Upper lobe of left lung (tissue), 6 donors: ENCODE results near the gene MOXD1. TPM values are rescaled to one million over a fixed set of nuclear protein-coding genes. Genes with fewer than 3 reads are reported as not detected.
"Not testable (repeated sequence)": the region's sequence is repeated elsewhere in the genome, so short reads cannot be mapped to it uniquely, and the experiment has no call there.

Experiments
- ATAC-seq, 2 donors: fragments of 200-7000 bp; cut with Tn5 transposase; one replicate each; pipeline ENCODE4 v1.9.1; 2022; ENCODE audit warnings: mild to moderate bottlenecking in 2 of 2, moderate library complexity in 2 of 2; ENCODE audit not compliant: low FRiP score in 2 of 2
- DNase-seq, 2 donors: peaks; one replicate each; pipeline ENCODE4 v3.0.0-alpha.2; 2019 to 2020
- H3K27ac ChIP-seq, 4 donors: fragments of 200-600 bp; sonication (generic); one replicate each; pipeline ENCODE4 v1.5.1; 2016 to 2019
- H3K27me3 ChIP-seq, 4 donors: fragments of 200-600 bp; sonication (generic); one replicate each; pipeline ENCODE4 v1.5.1; 2017 to 2019
- H3K36me3 ChIP-seq, 4 donors: fragments of 200-600 bp; sonication (generic); one replicate each; pipeline ENCODE4 v1.5.1; 2016 to 2019
- H3K4me1 ChIP-seq, 4 donors: fragments of 200-600 bp; sonication (generic); one replicate each; pipeline ENCODE4 v1.5.1; 2018 to 2019
- H3K4me3 ChIP-seq, 4 donors: fragments of 200-600 bp; sonication (generic); one replicate each; pipeline ENCODE4 v1.5.1; 2017 to 2019; ENCODE audit warnings: mild to moderate bottlenecking in 2 of 4, moderate library complexity in 1 of 4
- H3K9me3 ChIP-seq, 4 donors: fragments of 200-600 bp; sonication (generic); one replicate each; pipeline ENCODE4 v1.5.1; 2018 to 2019
- CTCF ChIP-seq, 6 experiments: fragments of 450-650 bp in 4 of 6; fragments of 200-600 bp in 2 of 6; sonication (generic) in 2 of 6; IDR thresholded peaks; one replicate each; pipeline ENCODE4 v1.5.1; 2016 to 2019; ENCODE audit warnings: antibody characterized with exemption in 6 of 6
- EP300 ChIP-seq, 4 donors: sonication (generic); formaldehyde crosslinking; IDR thresholded peaks; one replicate each; pipeline ENCODE4 v1.5.1; 2017; ENCODE audit warnings: antibody characterized with exemption in 4 of 4, control low read depth in 2 of 4
- POLR2A ChIP-seq, 4 donors: fragments of 450-650 bp; IDR thresholded peaks; one replicate each; pipeline ENCODE4 v1.5.1; 2016 to 2017; ENCODE audit warnings: antibody characterized with exemption in 4 of 4, mild to moderate bottlenecking in 2 of 4
- POLR2AphosphoS5 ChIP-seq, 2 donors: sonication (generic); formaldehyde crosslinking; IDR thresholded peaks; one replicate each; pipeline ENCODE4 v1.5.1; 2017; ENCODE audit warnings: antibody characterized with exemption in 2 of 2
- WGBS, 2 donors: methylation state at CpG; one replicate each; pipeline ENCODE4 v1.1.5; 2017 to 2018; 5-methylcytosine and 5-hydroxymethylcytosine counted together
- total RNA-seq, 6 donors: library from RNA; depleted of rRNA in 4 of 6; stranded (reverse); fragments of >200 nt in 4 of 6; gene quantifications; one replicate each; pipeline versions ENCODE4 v1.1.0 to v1.2.1, GENCODE V29; 2016 to 2021
- donor health status: DM: no; HTN: no; CAD: no; lungs with moderate emphysema.
- donor health status: DM: no; HTN: yes; CAD: no; lungs with severe emphysema.

Gene MOXD1
- total RNA-seq, 6 donors from 2014 or later: 3.5 to 24.4 (median 11.0) TPM

DNA sequence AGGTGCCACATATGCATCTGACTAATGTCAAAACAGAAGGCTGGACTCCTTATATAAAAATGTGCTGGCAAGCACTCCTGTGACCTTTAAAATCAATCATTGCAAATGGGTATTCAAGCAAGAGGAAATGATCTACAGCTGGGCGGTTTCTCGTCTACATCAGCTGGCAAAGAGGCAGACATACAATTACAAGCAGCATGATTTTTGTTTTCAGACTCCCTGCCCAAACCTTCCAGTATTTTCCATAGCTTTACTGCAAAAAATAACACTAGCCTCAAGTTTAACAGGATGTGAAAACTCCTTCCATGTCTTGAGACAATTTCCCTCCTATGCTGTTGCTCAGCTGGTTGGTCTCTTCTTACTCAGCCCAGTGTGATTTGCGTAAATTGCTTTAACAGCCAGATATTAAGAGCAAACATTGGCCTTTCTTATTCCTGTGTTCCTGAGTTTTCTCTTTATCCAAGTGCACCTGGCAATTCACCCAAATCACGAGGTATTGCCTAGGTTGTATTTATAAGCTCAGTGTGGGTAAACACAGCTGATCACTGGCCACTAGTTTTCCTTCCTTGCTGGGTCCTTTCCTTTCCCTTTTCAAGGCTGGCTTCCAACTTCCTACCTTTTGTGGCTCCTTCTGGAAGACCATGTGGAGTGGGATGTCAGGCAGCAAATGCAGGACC, 130.4 kb downstream of the MOXD1 start:
- Histone ChIP-seq H3K9me3 (no peaks in the 10 kb centered on the region), H3K4me3 (no peak overlapping the region), H3K27ac (no peak overlapping the region), H3K4me1 (no peaks in the 10 kb centered on the region), H3K27me3 (no peaks in the 10 kb centered on the region), H3K36me3 (no peaks in the 10 kb centered on the region)
- no peak for ATAC-seq
- no peak for DNase-seq
- 43 to 50% methylated on average over 4 of the region's 4 CpGs for WGBS, 2 donors
- TF ChIP-seq POLR2A (IDR thresholded peaks at IDR 0.05): no peak

- DNase-seq, H3K9me3 ChIP-seq, H3K27ac ChIP-seq, H3K36me3 ChIP-seq, H3K4me3 ChIP-seq, H3K4me1 ChIP-seq, ATAC-seq, H3K27me3 ChIP-seq: not testable (repeated sequence)
- 83 to 99% methylated on average over 5 of the region's 5 CpGs for WGBS, 2 donors
Observed at GRCh38 chr6:132268666-132269065, 132.6 kb downstream of the MOXD1 start.

DNA sequence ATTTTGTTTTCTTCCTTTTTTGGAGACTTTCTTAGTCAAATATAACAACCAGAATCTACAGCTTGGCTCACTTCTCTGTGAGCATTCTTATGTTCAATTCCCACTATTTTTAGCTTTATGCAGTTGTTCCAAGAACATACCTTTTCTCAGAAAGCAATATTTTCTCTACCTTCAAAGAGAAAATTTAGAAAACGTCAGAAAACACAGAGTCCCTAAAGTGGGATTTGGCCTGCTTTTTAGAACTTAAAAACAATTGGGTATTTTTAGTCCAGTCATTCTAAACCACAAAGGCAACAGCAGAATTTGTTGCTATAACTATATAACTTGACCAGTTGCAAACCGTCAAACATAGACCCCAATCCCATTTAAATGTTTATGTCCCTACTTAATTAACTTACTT, 133.1 kb downstream of the MOXD1 start:
- Histone ChIP-seq H3K27ac (no peak overlapping the region), H3K36me3 (no peaks in the 10 kb centered on the region), H3K4me1 (no peaks in the 10 kb centered on the region), H3K27me3 (no peaks in the 10 kb centered on the region), H3K4me3 (no peak overlapping the region), H3K9me3 (no peaks in the 10 kb centered on the region)
- TF ChIP-seq EP300 (IDR thresholded peaks at IDR 0.05): no peak
- TF ChIP-seq POLR2A (IDR thresholded peaks at IDR 0.05): no peak
- 72 to 77% methylated on average over 2 of the region's 2 CpGs for WGBS, 2 donors
- DNase-seq (no peak), ATAC-seq (no peak)

GRCh38 chr6:132265451-132266097, 135.7 kb downstream of the MOXD1 start:
- ATAC-seq (no peak), DNase-seq (no peak)
- Histone ChIP-seq H3K36me3 (no peaks in the 10 kb centered on the region), H3K4me3 (no peak overlapping the region), H3K27ac (no peak overlapping the region), H3K4me1 (no peaks in the 10 kb centered on the region), H3K27me3 (no peaks in the 10 kb centered on the region), H3K9me3 (no peaks in the 10 kb centered on the region)
- TF ChIP-seq CTCF (IDR thresholded peaks at IDR 0.05) (no peak), POLR2A (IDR thresholded peaks at IDR 0.05) (no peak), POLR2AphosphoS5 (IDR thresholded peaks at IDR 0.05) (no peak), EP300 (IDR thresholded peaks at IDR 0.05) (no peak)

GRCh38 chr6:132264021-132264500, 137.2 kb downstream of the MOXD1 start:
- no peaks in the 10 kb centered on the region for H3K4me1 ChIP-seq
- no peak overlapping the region for H3K4me3 ChIP-seq
- WGBS, 2 donors: 90 to 93% methylated on average over 6 of the region's 6 CpGs
- TF ChIP-seq POLR2AphosphoS5 (IDR thresholded peaks at IDR 0.05): no peak
- no peak for TF ChIP-seq POLR2A (IDR thresholded peaks at IDR 0.05)
- no peak for TF ChIP-seq EP300 (IDR thresholded peaks at IDR 0.05)
- no peak for TF ChIP-seq CTCF (IDR thresholded peaks at IDR 0.05)
- H3K9me3 ChIP-seq: no peaks in the 10 kb centered on the region
- no peak overlapping the region for H3K27ac ChIP-seq
- no peak for ATAC-seq
- no peaks in the 10 kb centered on the region for H3K27me3 ChIP-seq
- H3K36me3 ChIP-seq: no peaks in the 10 kb centered on the region
- no peak for DNase-seq

DNA sequence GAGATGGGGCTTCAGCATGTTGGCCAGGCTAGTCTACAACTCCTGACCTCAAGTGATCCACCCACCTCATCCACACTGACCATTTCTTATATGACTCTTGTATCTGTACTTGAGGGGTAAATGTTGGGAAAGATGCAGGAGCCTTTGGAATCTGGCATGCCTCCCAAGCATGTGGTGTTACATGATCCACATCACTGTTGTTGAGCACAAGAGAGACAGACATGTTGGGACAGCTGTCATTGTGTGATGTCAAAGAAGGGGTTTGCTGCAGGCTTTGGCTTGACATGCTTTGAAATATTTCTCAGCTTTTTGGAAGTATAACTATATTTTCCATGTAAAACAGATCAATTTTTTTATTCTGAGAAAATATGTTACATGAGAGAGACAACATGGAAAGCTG, 139.9 kb downstream of the MOXD1 start:
- DNase-seq (no peak), ATAC-seq (no peak)
- no peak overlapping the region for H3K4me3 ChIP-seq
- no peaks in the 10 kb centered on the region for H3K9me3 ChIP-seq
- TF ChIP-seq CTCF (IDR thresholded peaks at IDR 0.05) (no peak), POLR2AphosphoS5 (IDR thresholded peaks at IDR 0.05) (no peak), POLR2A (IDR thresholded peaks at IDR 0.05) (no peak)
- H3K27me3 ChIP-seq: no peaks in the 10 kb centered on the region
- no peaks in the 10 kb centered on the region for H3K36me3 ChIP-seq
- H3K27ac ChIP-seq: no peak overlapping the region
- H3K4me1 ChIP-seq: no peaks in the 10 kb centered on the region
